Heart left ventricle (tissue), 16 donors: ENCODE results near the gene VPS33A. TPM values are rescaled to one million over a fixed set of nuclear protein-coding genes. Genes with fewer than 3 reads are reported as not detected.
A peak's percentile ranks its signal among the peaks of the same experiment; 100 is the strongest.

Experiments
- ATAC-seq, 4 donors: fragments of 200-7000 bp; cut with Tn5 transposase; one replicate each; pipeline ENCODE4 v1.9.1; 2020 to 2022; ENCODE audit warnings: moderate library complexity in 4 of 4, mild to moderate bottlenecking in 3 of 4, moderate number of reproducible peaks in 1 of 4
- DNase-seq, 5 donors: peaks; one replicate each; pipeline ENCODE4 v3.0.0-alpha.2; 2020
- H3K27ac ChIP-seq, 12 donors: fragments of 200-600 bp; sonication (generic) in 4 of 12; one replicate each; pipeline versions ENCODE4 v1.5.0 to v1.8.0; 2016 to 2022; ENCODE audit warnings: mild to moderate bottlenecking in 2 of 12
- H3K27me3 ChIP-seq, 9 donors: fragments of 200-600 bp; sonication (generic) in 2 of 9; one replicate each; pipeline versions ENCODE4 v1.5.1 to v1.8.0; 2016 to 2022; ENCODE audit warnings: mild to moderate bottlenecking in 3 of 9
- H3K36me3 ChIP-seq, 9 donors: fragments of 200-600 bp; sonication (generic) in 2 of 9; one replicate each; pipeline versions ENCODE4 v1.5.0 to v1.8.0; 2018 to 2022; ENCODE audit warnings: mild to moderate bottlenecking in 2 of 9
- H3K4me1 ChIP-seq, 12 donors: fragments of 200-600 bp; sonication (generic) in 4 of 12; one replicate each; pipeline versions ENCODE4 v1.5.0 to v1.8.0; 2016 to 2022; ENCODE audit warnings: mild to moderate bottlenecking in 3 of 12
- H3K4me3 ChIP-seq, 12 donors: fragments of 200-600 bp; sonication (generic) in 4 of 12; one replicate each; pipeline versions ENCODE4 v1.5.0 to v1.8.0; 2017 to 2022; ENCODE audit warnings: mild to moderate bottlenecking in 9 of 12, moderate library complexity in 4 of 12
- H3K9me3 ChIP-seq, 12 donors: fragments of 200-600 bp; sonication (generic) in 4 of 12; one replicate each; pipeline versions ENCODE4 v1.5.0 to v1.8.0; 2016 to 2022; ENCODE audit warnings: mild to moderate bottlenecking in 1 of 12
- CTCF ChIP-seq, 12 donors: fragments of 200-600 bp; sonication (generic) in 4 of 12; IDR thresholded peaks; one replicate each; pipeline versions ENCODE4 v1.5.0 to v1.8.0; 2018 to 2022; ENCODE audit warnings: antibody characterized with exemption in 12 of 12, mild to moderate bottlenecking in 5 of 12
- POLR2A ChIP-seq, 2 donors: fragments of 450-650 bp; IDR thresholded peaks; one replicate each; pipeline ENCODE4 v1.6.1; 2017; ENCODE audit warnings: antibody characterized with exemption in 2 of 2, mild to moderate bottlenecking in 2 of 2, moderate library complexity in 2 of 2
- WGBS, 4 donors: extraction: QIAGEN DNeasy Blood & Tissue Kit in 2 of 4; methylation state at CpG; one replicate each; pipeline versions ENCODE4 v1.1.5 to v1.1.7; 2013 to 2018; 5-methylcytosine and 5-hydroxymethylcytosine counted together
- intact Hi-C, 10 donors: fragments of 100-400 bp; cut with DNase I; formaldehyde crosslinking; loops; one replicate each; pipeline versions ENCODE4 v1.11.1 to v1.14.2; 2022
- long read RNA-seq, 3 donors: library from polyadenylated mRNA; unstranded; transcript quantifications; one replicate each; pipeline ENCODE4 v2.0.0, GENCODE V29; 2020 to 2021
- polyA plus RNA-seq, 2 donors: library from polyadenylated mRNA; stranded (reverse); fragments of 200-250 nt; gene quantifications; one replicate each; pipeline ENCODE4 v1.2.3, GENCODE V29; 2013
- total RNA-seq, 9 donors: library from RNA; depleted of rRNA in 2 of 9; stranded (reverse); fragments of >200 nt in 2 of 9; fragmentation: NEBNext Ultra II Directional in 3 of 9; extraction: Animal tissue kit (Norgen Biotek cat#: 25700) in 3 of 9; gene quantifications; one replicate each; pipeline versions ENCODE4 v1.1.0 to v1.2.4, GENCODE V29; 2016 to 2023
- donor health status: ischemic (EF 13 %, LVEDD 7.1; RV severe dilation, severe dysfunction).
- donor health status: healthy with polysubstance abuse.
- donor health status: DM: no; HTN: yes; CAD: no.
- donor health status: DM: no; HTN: no; CAD: no.
- donor health status: ischemic (EF 25% LVEDD 6.9; RV normal size, moderate dysfunction).
- donor health status: ischemic (EF 25% LVEDD 5.7; RV mildly dilated, moderate dysfunction).
- donor health status: healthy.
- donor health status: DM: yes; HTN: yes; CAD: no.
- donor health status: ischemic (EF 35%, LVEDD 5.7; RV mildly dilated, moderate dysfunction).
- donor health status: nonischemic (EF 11% LVEDD 7.7; RV severe dilation, severe dysfunction).
- donor health status: DM: yes; HTN: yes; CAD: no.
- donor health status: PGD.
- donor health status: ischemic (EF 29% LVEDD 5.4; RV normal size, mild dysfunction).
- donor health status: nonischemic (EF 23%, LVEDD 6.1; RV moderate dilation, normal function).

The VPS33A gene
- total RNA-seq (10 to 100 TPM in 7 of 9 donors, 1 to 10 TPM in 2; 7.3 to 16.7 (median 13.2) TPM), polyA plus RNA-seq (10 to 100 TPM in 1 of 2 donors, 1 to 10 TPM in 1; 5.6 to 13.8 TPM)
- long read RNA-seq, donor 1, full-length matches to known transcripts = 28 of 30 reads
- long read RNA-seq, donor 1, partial matches to known transcripts = 1 of 30 reads
- long read RNA-seq, donor 1, other reads (novel, unspliced or antisense) = 1 of 30 reads
- long read RNA-seq, donor 2, full-length matches to known transcripts = 67 of 76 reads
- long read RNA-seq, donor 2, partial matches to known transcripts = 3 of 76 reads
- long read RNA-seq, donor 2, other reads (novel, unspliced or antisense) = 6 of 76 reads
- long read RNA-seq, donor 3, full-length matches to known transcripts = 22 of 26 reads
- long read RNA-seq, donor 3, partial matches to known transcripts = 2 of 26 reads
- long read RNA-seq, donor 3, other reads (novel, unspliced or antisense) = 2 of 26 reads

DNA sequence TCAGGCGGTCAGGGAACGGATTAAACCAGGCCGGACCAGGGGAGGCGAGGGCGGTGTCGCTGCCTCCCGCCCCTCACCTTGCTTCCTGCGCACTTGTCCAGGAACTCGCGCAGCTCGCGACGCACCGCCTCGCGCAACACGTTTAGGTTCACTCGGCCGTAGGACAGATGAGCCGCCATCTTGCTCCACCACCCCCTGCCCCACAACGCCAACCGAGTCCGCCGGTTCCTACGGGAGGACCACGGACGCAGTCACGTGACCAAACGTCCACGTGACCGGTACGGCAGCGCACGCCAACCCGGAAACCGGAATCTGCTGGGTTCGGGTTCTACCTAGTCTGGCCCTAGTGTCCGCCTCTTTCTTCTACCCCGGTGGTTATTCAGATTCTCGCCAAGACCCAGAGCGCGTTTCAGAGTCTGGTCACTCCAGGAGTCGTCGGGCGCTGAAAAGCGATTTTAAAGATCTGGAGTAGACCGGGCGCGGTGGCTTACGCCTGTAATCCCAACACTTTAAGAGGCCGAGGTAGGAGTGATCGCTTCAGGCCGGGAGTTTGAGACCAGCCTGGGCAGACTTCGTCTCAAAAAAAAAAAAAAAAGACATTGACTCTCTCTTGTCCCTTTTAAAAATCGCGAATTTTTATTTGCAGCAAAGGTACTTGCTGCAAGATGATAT lies at the start of gene VPS33A:
VPS33A (minus strand) TSS at position 265 of the 672 bp plus-strand sequence; CDS start at position 179, 86 bp downstream.
- 0 to 1% (median 0%) methylated on average over 44 to 56 of the region's 56 CpGs for WGBS, 4 donors
- peak; percentile 95 to 98 (median 98) for DNase-seq
- H3K27ac ChIP-seq = peak within 1 kb of the TSS; percentile 39 to 95 (median 86)
- intact Hi-C loops = loop anchor here in 2 of 10 donors (2.0 kb wide), 2 partner anchors 40 to 42 kb away; partner anchors contain the start of gene DIABLO (in 1 of the 2)
- TF ChIP-seq POLR2A (IDR thresholded peaks at IDR 0.05) (peak in 1 of 2 donors; percentile 57), CTCF (IDR thresholded peaks at IDR 0.05) (peak in 1 of 12 donors; percentile 14)
- peak within 1 kb of the TSS; percentile 71 to 98 (median 86) for H3K4me3 ChIP-seq
- no peaks in the 10 kb centered on the region for H3K9me3 ChIP-seq
- peaks cover 0 to 21% (median 8%) of the 10 kb centered on the region in 12 donors for H3K4me1 ChIP-seq
- ATAC-seq = peak; percentile 96 to 98 (median 98)
- no peaks in the 10 kb centered on the region for H3K27me3 ChIP-seq
- H3K36me3 ChIP-seq = peaks cover 0 to 40% (median 32%) of the 10 kb centered on the region in 9 donors

GRCh38 chr12:122312926-122313325 lies 46.6 kb upstream of the VPS33A start:
- 95 to 98% (median 97%) methylated on average over 5 of the region's 5 CpGs for WGBS, 4 donors
- DNase-seq (no peak), ATAC-seq (no peak)
- Histone ChIP-seq H3K9me3 (no peaks in the 10 kb centered on the region), H3K27me3 (no peaks in the 10 kb centered on the region), H3K27ac (no peak overlapping the region), H3K36me3 (peaks cover 0 to 98% (median 85%) of the 10 kb centered on the region in 9 donors), H3K4me3 (no peak overlapping the region), H3K4me1 (peaks cover 0 to under 1% (median 0%) of the 10 kb centered on the region in 12 donors)
- intact Hi-C loops = no loop called here
- TF ChIP-seq CTCF (IDR thresholded peaks at IDR 0.05) (no peak), POLR2A (IDR thresholded peaks at IDR 0.05) (no peak)

DNA sequence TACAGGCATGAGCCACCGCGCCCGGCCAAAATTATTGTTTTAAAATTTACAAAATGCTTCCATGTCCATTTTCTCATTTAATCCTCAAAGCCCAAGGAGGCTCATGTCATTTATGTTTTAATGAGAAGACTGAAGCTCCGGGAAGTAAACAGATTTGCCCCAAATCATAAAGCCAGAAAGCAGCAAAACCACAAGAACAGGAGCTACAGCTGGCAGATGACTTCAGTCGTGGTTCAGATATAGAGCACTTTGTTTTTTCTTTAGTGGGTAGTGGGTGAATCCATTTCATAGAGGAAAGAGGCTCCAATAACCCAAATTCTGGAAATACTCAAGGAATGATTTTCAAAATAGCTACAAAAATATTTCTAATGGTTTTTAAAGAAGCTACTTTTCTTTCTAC lies 45.4 kb upstream of the VPS33A start:
- no peaks in the 10 kb centered on the region for H3K27me3 ChIP-seq
- intact Hi-C loops = no loop called here
- DNase-seq (no peak), ATAC-seq (no peak)
- WGBS, 4 donors = 92 to 94% (median 94%) methylated on average over 5 of the region's 5 CpGs
- peaks cover 0 to 98% (median 84%) of the 10 kb centered on the region in 9 donors for H3K36me3 ChIP-seq
- H3K27ac ChIP-seq = no peak overlapping the region
- no peak overlapping the region for H3K4me3 ChIP-seq
- TF ChIP-seq POLR2A (IDR thresholded peaks at IDR 0.05) = no peak
- no peaks in the 10 kb centered on the region for H3K4me1 ChIP-seq
- H3K9me3 ChIP-seq = no peaks in the 10 kb centered on the region

DNA sequence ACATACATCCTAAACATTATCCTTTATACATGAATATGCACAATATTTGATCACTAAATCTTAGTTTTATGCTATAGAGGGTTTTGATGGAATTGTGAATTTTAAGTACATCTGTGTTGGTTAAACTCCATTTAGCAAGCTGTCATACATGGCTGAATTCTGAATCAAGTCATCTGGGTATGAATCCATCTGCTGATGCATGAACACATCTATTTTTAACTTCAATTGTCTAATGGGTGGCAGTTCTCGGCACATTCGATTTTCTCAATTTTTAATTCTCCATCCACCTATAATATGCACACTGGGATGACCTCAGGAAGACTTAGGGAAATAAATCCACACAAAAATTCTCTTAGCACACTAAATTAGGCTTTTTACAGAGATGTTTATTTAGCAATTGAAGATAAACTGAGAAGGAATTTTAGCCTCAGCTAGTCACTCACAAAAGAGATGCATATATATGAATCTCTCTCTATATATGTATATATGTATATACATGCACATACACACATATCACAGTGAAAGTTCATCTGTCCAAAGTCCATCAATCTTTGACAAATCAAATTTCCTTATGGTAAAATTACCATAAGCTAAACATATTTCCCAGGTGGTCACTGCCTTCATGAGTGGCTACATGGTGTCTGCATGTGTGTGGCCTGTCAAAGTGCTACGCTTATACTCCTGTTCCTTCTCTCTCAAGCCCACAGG lies 44.5 kb upstream of the VPS33A start:
- 76 to 85% (median 79%) methylated on average over 3 of the region's 3 CpGs for WGBS, 4 donors
- Histone ChIP-seq H3K27me3 (no peaks in the 10 kb centered on the region), H3K27ac (no peak overlapping the region), H3K4me1 (no peaks in the 10 kb centered on the region), H3K4me3 (no peak overlapping the region), H3K36me3 (peaks cover 0 to 98% (median 86%) of the 10 kb centered on the region in 9 donors), H3K9me3 (no peaks in the 10 kb centered on the region)
- ATAC-seq = no peak
- no peak for DNase-seq
- TF ChIP-seq POLR2A (IDR thresholded peaks at IDR 0.05) (no peak), CTCF (IDR thresholded peaks at IDR 0.05) (no peak)
- intact Hi-C loops = no loop called here
